ENCODE data around the gene SPRY2.

SPRY2 gene

GRCh38 chr13:80312012-80312704 lies 28.8 kb downstream of the SPRY2 start:
- DNase-seq: no peak

DNA sequence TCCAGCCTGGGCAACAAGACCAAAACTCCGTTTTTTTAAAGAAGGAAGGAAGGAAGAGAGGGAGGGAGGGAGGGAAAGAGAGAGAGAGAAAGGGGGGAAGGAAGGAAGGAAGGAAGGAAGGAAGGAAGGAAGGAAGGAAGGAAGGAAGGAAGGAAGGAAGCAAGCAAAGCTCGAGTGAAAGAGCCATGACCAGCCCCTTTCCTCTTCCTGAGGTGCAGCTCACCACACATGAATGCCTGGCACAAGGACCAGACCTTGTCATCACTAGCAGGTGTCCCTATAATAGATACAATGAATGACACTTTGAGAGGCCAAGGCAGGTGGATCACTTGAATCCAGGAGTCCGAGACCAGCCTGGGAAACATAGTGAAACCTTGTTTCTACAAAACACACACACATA lies 31.0 kb downstream of the SPRY2 start:
- no peak for DNase-seq

DNA sequence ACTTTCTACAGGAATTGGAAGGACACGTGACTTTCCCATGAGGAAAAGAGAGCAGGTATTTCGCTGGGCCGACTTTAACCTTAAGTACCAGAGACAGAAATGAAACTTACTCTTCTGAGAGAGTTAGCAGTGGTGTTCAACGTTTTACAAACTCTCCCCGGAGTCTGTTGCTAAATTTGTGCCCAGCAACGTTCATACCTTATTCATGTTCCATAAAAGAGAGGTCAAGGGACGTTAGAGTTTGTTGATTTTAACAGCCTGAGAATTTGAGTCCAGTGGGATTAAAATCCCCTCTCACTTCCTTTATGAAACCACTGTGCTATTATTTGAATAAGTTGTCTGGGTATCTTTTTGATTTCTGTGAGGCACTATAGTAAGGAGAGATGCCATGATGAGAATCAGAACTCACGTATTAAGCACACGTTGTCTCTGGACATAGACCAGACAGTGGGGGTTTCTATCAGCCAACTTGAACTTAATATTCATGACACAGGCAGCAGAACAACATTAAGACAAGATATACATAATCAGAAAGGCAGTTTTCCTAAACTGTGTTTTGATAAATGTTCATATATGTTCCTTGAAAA lies 33.4 kb downstream of the SPRY2 start:
- DNase-seq: no peak

DNA sequence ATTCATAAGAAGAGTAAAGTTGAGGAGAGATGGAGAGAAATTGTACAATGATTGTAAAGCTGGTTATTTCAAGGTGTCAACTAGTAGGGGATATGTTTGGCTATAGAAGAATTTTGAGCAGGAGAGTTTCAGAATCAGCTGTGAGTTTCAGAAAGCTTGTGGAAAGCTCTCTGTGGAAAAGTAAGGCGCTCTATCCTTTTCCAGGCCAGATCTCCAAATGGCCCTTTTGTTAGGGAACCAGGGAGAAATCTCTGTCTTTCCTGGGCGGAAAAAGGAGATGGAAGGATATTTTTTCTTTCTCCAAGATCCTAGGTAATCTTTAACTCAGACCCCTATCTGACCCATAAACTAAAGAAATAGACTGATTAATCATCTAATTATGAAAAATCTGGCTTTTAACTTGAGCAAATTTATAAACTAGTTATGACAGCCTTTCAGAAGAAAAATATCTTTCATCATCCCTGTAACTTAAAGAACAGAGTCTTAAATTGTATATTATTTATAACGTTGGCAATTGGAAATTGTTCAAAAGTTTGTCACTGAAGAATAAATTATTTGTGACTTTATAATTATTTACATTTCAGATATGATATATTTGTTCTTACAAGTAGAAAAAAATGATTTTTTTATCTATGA lies 34.5 kb downstream of the SPRY2 start:
- DNase-seq: no peak

DNA sequence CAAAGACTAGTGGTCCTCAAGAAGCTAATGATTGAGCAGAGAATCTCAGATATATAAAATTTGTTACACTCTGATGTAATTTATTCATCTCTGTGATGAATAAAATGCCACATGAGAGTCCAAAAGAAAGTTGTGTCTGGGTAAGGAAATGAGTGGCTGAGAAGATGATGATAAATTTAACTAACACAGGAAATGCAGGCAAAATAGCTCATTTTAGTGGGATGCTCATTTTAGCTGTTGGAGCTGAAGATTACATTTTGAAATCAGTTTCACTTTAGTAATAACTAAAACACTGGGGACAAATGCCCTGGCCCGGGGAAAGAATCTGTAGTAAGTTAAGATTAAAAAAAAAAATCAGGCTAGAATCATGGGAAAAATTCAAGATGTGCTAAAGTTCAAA lies 35.2 kb downstream of the SPRY2 start:
- DNase-seq: no peak

DNA sequence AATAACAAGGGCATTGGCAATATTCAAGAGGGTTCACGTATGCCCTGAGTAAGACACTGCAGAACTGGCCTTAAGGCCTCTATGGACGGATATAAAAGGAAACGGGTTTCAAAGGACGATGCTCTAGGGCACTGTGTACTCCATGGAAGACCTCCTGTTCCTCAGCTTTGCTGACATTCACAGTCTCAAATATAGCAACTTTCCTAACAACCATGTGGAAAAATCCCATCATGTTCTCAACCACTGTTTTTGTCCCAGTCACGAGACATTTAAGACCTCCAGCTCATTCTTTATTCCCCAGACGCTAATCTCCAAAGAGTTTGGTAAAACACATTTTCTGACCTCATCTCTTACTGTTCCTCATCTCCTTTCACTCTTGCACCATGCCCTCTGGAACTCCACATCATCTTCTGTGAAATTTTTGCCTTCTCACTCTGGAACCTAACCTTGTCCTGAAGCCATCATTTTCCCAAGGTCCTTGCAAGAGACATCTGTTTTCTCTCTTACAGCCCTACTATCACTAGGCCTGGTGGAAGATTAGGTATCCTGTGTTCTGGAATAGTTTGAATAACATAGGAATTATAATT lies 37.6 kb downstream of the SPRY2 start:
- DNase-seq: no peak

DNA sequence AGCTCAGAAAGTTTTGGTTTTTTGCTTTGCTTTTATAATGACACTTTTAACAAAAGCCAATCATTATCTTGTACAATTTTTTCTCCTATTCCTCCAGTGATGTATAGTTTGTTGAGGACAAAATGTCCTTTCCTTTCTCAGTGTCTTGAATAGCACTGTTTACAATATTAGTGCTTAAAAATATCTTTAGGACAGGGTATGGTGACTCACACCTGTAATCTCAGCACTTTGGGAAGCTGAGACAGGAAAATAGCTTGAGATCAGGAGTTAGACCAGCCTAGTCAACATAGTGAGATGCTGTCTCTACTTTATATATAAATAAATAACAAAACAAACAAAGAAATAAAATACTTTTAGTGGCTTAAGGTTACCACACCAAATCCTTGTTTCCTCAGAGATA lies 41.9 kb downstream of the SPRY2 start:
- no peak for DNase-seq

DNA sequence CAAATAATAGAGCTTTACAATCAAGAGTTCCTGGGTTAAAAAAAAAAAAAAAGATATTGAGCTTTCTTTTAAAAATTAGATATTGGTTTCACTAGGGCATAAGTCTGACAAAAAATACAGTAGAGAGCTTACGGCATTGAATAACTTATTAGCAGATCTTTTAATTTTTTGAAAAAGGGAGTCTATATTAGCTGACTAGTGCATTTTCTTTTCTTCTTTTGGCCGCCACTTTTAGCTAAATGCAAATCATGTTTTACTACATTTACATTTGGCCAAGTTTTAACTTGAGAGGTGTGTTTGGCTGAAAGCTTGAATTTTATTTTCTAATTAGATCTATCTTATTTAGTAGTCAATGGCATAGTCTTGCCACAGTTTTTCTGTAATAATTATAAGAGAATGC lies 43.4 kb downstream of the SPRY2 start:
- no peak for DNase-seq

- DNase-seq: no peak
Measured at GRCh38 chr13:80297094-80297493, 43.8 kb downstream of the SPRY2 start.

DNA sequence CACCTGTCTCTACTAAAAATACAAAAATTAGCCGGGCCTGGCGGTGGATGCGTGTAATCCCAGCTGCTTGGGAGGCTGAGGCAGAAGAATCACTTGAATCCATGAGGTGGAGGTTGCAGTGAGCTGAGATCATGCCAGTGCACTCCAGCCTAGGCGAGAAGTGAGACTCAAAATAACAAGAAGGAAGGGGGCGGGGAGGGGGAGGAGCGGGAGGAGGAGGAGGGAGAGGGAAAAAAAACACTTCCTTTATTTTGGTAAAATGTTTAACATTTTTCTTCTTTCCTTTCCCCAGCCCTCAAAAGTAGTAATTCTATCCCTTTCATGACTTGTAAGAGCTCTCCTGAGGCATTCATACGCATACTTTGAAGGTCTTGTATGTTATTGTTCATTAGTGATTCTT lies 44.3 kb downstream of the SPRY2 start:
- no peak for DNase-seq

GRCh38 chr13:80290591-80290990 lies 50.3 kb downstream of the SPRY2 start:
- DNase-seq: no peak
